Dendritic cell treated with granulocyte-macrophage colony-stimulating factor and Interleukin-4, amounts not matched to agents 40 ng/mL and 50 ng/mL, for 4 days (primary cell): ENCODE results near the gene OR1F1.
"Not testable (repeated sequence)": the region's sequence is repeated elsewhere in the genome, so short reads cannot be mapped to it uniquely, and the experiment has no call there.

Experiments
- H3K27ac Mint-ChIP-seq: one replicate; pipeline ENCODE4 v1.8.0; 2022; ENCODE audit warnings: mild to moderate bottlenecking, mixed read lengths
- H3K27me3 Mint-ChIP-seq: one replicate; pipeline ENCODE4 v1.8.0; 2022; ENCODE audit warnings: mild to moderate bottlenecking, mixed read lengths
- H3K36me3 Mint-ChIP-seq: one replicate; pipeline ENCODE4 v1.8.0; 2022; ENCODE audit warnings: low read depth, mixed read lengths
- H3K4me1 Mint-ChIP-seq: one replicate; pipeline ENCODE4 v1.8.0; 2022; ENCODE audit warnings: low read depth, mixed read lengths
- H3K4me3 Mint-ChIP-seq: one replicate; pipeline ENCODE4 v1.8.0; 2022; ENCODE audit warnings: mild to moderate bottlenecking, moderate library complexity, mixed read lengths
- H3K9me3 Mint-ChIP-seq: one replicate; pipeline ENCODE4 v1.8.0; 2022; ENCODE audit warnings: mixed read lengths
- intact Hi-C: fragments of 100-400 bp; cut with micrococcal nuclease; formaldehyde crosslinking; loops from one replicate; pipeline ENCODE4 v1.15.0; 2022

Gene OR1F1

GRCh38 chr16:3192476-3193019 is 4.5 kb downstream of the OR1F1 start:
- Mint-ChIP-seq H3K27me3 (peaks cover 96% of the 10 kb centered on the region), H3K4me3 (no peak overlapping the region), H3K9me3 (no peaks in the 10 kb centered on the region), H3K27ac (no peak overlapping the region), H3K4me1 (peaks cover 27% of the 10 kb centered on the region), H3K36me3 (peaks cover 4% of the 10 kb centered on the region)
- intact Hi-C loops: no loop called here

DNA sequence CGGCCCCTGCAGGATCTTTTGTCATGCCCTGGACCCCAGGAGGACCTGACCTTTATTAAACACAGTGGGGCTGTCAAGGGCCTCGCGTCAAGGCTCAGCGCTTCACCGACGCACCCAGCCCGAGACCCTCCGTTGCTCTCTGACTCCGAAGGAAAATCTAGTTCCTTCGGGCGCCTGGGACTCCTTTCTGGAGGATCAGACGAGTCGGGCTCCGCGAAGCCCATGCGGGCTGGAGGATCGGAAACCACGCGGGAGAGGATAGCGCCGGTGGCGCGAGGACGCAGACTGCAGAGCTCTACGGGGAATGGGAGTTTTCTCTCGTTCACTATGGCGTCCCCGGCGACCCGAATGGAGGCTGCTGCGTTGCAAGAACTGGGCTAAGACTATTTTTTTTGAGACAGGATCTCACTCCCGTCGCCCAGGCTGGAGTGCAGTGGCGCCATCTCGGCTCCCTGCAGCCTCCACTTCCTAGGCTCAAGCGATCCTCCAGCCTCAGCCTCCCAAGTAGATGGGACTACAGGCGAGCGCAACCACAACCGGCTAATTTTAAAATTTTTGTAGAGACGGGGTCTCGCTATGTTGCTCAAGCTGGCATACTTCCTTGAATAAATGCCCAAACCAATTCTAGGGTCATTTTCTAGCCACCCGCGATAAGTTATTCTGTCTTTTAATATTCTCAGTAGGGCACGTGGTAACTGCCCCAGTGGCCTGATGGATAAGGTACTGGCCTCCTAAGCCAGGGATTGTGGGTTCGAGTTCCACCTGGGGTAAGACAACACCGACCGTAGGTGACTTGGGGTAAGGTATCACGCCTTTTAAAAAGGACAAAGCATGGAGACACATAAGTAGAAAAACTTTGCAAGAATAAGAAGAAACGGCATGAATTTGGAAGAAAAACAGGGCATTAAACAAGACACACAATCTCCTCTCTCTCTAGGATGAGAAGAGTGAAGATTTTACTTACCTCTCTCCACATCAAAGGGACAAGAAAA is 5.5 kb downstream of the OR1F1 start:
- Mint-ChIP-seq H3K36me3 (peaks cover 4% of the 10 kb centered on the region), H3K27me3 (peaks cover 92% of the 10 kb centered on the region), H3K9me3 (no peaks in the 10 kb centered on the region), H3K4me1 (peaks cover 17% of the 10 kb centered on the region), H3K4me3 (no peak overlapping the region), H3K27ac (no peak overlapping the region)
- intact Hi-C loops: loop anchor here (2.0 kb wide), 1 partner anchor 31 kb away; no protein-coding TSS in a partner anchor

DNA sequence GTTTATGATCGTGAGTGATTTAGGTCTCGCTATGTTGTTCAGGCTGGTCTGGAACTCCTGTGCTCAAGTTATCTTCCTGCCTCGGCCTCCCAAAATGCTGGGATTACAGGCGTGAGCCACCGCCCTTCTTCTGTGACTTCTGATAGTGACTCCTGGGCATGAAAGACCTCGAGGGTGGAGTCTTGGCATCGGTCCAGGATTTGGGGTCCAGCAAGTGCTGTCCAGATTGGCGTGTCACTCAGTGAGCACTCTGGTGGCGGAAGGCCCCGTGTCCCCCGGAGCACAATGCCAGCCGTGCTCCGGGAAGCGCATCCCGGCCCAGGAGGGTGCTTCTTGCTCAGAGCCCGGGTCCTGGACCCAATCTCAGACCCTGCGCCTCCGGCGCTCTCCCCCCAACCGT is 6.8 kb downstream of the OR1F1 start:
- Mint-ChIP-seq H3K4me3 (no peak overlapping the region), H3K27me3 (peaks cover 86% of the 10 kb centered on the region), H3K4me1 (peaks cover 4% of the 10 kb centered on the region), H3K27ac (no peak overlapping the region), H3K36me3 (peaks cover 4% of the 10 kb centered on the region), H3K9me3 (no peaks in the 10 kb centered on the region)
- intact Hi-C loops: loop anchor here (2.0 kb wide), 1 partner anchor 32 kb away; no protein-coding TSS in a partner anchor

DNA sequence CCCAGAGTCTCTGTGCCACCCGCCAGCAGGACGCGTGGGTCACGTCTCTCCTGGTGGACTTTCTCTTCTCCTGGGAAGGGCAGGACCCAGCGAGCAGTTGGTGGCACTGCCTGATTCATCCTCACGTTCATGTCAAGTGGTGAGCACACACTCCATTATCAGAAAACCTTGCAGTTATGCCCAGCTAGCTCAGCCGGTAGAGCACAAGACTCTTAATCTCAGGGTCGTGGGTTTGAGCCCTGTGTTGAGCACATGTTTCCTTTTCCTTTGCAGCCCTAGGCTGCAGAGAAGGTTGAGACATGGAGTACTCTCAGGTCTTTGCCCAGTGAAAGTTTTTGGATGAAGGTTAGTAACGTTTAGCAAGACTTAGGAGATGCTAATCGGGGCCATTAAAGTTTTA is 8.0 kb downstream of the OR1F1 start:
- Mint-ChIP-seq H3K9me3 (no peaks in the 10 kb centered on the region), H3K27ac (no peak overlapping the region)

DNA sequence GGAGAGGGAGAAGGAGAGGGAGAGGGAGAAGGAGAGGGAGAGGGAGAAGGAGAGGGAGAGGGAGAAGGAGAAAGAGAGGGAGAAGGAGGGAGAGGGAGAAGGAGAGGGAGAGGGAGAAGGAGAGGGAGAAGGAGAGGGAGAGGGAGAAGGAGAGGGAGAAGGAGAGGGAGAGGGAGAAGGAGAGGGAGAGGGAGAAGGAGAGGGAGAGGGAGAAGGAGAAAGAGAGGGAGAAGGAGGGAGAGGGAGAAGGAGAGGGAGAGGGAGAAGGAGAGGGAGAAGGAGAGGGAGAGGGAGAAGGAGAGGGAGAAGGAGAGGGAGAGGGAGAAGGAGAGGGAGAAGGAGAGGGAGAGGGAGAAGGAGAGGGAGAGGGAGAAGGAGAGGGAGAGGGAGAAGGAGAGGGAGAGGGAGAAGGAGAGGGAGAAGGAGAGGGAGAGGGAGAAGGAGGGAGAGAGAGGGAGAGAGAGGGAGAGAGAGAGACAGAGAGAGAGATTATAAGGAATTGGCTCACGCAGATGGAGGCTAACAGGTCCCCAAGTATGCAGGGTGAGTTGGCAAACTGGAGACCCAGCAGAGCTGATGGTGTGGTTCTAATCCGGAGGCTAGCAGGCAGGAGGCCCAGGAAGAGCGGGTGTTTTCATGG is 9.8 kb downstream of the OR1F1 start:
- H3K27me3 Mint-ChIP-seq: peaks cover 72% of the 10 kb centered on the region
- H3K27ac Mint-ChIP-seq, intact Hi-C loops, H3K4me3 Mint-ChIP-seq, H3K9me3 Mint-ChIP-seq, H3K36me3 Mint-ChIP-seq, H3K4me1 Mint-ChIP-seq: not testable (repeated sequence)

More for the DNA sequence above, 8.0 kb downstream of the OR1F1 start:
- no peaks in the 10 kb centered on the region for H3K4me1 Mint-ChIP-seq
- intact Hi-C loops: loop anchor here (2.0 kb wide), 1 partner anchor 33 kb away; no protein-coding TSS in a partner anchor
- peaks cover 4% of the 10 kb centered on the region for H3K36me3 Mint-ChIP-seq
- H3K27me3 Mint-ChIP-seq: peaks cover 82% of the 10 kb centered on the region
- H3K4me3 Mint-ChIP-seq: no peak overlapping the region

DNA sequence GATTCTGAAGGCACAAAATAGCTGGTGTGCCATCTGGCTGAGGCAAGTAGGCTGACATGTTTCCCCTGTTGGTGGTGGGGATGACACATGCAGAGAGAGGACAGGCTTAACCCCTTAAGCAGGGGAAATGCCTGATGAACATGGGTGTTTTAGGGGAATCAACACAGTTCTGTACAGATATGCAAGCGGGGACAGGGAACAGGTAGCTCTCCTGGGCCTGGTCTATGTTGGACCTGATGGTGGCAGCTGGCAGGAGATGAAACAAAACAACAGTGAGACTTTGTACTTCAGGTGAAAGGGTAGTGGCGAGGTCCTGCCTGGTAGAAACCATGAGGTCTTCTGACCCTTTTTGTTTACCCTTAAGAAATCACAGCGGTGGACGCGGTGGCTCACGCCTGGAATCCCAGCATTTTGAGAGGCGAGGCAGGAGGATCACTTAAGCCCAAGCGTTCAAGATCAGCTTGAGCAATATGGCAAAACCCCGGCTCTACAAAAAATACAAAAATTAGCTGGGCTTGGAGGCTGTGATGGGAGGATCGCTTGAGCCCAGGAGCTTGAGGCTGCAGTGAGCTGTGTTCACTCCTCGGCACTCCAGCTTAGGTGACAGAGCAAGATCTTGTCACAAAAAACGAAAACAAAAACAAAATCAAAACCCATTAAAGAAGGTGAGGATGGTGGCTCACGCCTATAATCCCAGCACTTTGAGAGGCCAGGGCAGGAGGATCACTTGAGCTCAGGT is 10.5 kb downstream of the OR1F1 start:
- Mint-ChIP-seq H3K27me3 (peaks cover 72% of the 10 kb centered on the region), H3K4me1 (no peaks in the 10 kb centered on the region), H3K27ac (no peak overlapping the region), H3K4me3 (no peak overlapping the region), H3K9me3 (no peaks in the 10 kb centered on the region), H3K36me3 (no peaks in the 10 kb centered on the region)
- intact Hi-C loops: no loop called here

DNA sequence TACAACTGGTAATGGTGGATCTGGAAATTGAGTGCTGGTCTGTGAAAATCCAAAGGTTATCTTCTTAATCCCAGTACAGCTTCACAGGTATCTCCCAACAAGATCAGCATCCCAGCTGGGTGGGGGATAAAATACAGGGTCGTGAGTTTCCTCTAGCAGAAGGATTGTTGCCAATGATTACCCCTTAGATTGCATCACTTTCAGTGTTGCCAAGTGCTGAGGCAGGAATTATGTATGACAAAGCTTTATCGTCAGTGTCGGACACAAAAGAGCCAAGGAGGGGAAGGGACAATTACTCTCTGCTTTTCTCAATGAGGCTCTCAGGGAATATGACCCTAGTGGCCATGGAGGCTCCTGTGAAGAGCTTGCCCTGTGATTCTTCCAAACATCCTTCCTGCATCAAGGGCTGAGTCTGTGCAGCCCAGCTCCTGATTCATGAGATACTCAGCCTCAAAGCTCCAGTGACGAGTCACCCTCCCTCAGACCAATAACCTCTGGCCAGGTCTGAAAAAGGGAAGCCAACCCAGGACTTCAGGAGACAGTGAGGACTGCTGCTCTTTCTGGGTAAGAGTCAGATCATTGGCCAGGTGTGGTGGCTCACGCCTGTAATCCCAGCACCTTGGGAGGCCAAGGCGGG is 15.0 kb downstream of the OR1F1 start:
- no peak overlapping the region for H3K27ac Mint-ChIP-seq
- intact Hi-C loops: no loop called here

DNA sequence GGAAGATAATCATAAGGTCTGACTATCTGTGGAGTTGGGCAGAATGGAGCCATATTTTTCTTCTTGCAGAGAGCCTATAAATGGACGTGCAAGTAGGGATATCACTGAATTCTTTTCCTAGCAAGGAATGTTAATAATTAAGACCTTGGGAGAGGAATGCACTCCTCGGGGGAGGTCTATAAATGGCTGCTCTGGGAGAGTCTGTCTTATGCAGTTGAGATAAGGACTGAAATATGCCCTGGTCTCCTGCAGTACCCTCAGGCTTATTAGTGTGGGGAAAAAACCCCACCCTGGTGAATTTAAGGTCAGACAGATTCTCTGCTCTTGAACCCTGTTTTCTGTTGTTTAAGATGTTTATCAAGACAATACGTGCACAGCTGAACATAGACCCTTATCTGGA is 17.9 kb downstream of the OR1F1 start:
- H3K36me3 Mint-ChIP-seq, H3K4me1 Mint-ChIP-seq, H3K4me3 Mint-ChIP-seq, H3K27ac Mint-ChIP-seq, intact Hi-C loops: not testable (repeated sequence)
- H3K9me3 Mint-ChIP-seq: peaks cover 38% of the 10 kb centered on the region
- peaks cover 46% of the 10 kb centered on the region for H3K27me3 Mint-ChIP-seq

More for the DNA sequence above, 15.0 kb downstream of the OR1F1 start:
- H3K4me3 Mint-ChIP-seq: no peak overlapping the region
- peaks cover 5% of the 10 kb centered on the region for H3K36me3 Mint-ChIP-seq
- peaks cover 49% of the 10 kb centered on the region for H3K27me3 Mint-ChIP-seq
- H3K4me1 Mint-ChIP-seq: no peaks in the 10 kb centered on the region
- H3K9me3 Mint-ChIP-seq: peaks cover 38% of the 10 kb centered on the region

DNA sequence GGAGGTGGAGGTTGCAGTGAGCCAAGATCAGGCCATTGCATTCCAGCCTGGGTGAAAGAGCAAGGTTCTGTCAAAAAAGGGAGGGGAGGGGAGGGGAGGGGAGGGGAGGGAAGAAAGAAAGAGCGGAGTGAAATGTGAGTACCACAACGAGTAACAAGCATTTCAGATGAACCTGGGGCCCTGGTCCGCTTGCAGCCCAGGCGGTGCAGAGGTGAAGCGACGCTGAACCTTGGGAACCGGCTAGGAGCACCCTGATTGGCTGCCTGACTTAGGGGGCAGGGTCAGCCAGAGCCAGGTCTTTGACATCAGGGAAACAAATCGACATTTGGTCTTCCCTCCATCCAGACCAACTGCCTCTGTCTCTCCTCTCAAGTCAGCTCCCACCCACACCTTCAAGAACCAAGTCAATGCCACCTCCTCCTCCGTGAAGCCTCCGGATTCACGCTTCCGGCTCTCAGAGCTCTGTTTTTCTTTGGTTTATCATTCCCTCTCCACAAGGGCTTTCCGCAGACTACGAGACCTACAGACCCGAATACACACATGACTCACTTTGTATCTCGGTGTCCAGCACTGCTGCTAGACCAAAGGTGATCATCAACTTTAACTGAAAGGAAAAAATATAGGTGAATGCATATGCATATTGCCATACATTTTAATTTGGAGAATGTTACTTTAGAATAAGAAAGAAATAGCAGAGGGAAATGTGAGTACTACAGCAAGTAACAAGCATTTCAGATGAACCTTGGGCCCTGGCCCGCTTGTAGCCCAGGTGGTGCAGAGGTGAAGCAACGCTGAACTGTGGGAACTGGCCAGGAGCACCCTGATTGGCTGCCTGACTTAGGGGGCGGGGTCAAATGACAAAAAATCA is 19.3 kb downstream of the OR1F1 start:
- H3K27me3 Mint-ChIP-seq: peaks cover 48% of the 10 kb centered on the region
- no peaks in the 10 kb centered on the region for H3K4me1 Mint-ChIP-seq
- H3K36me3 Mint-ChIP-seq: peaks cover 5% of the 10 kb centered on the region
- intact Hi-C loops: no loop called here
- peaks cover 46% of the 10 kb centered on the region for H3K9me3 Mint-ChIP-seq
- H3K27ac Mint-ChIP-seq: no peak overlapping the region
- no peak overlapping the region for H3K4me3 Mint-ChIP-seq

GRCh38 chr16:3212006-3212405 is 24.0 kb downstream of the OR1F1 start:
- H3K27me3 Mint-ChIP-seq: peaks cover 53% of the 10 kb centered on the region
- H3K9me3 Mint-ChIP-seq: peaks cover 26% of the 10 kb centered on the region
- H3K27ac Mint-ChIP-seq: no peak overlapping the region
- no peaks in the 10 kb centered on the region for H3K36me3 Mint-ChIP-seq
- H3K4me1 Mint-ChIP-seq: peaks cover 19% of the 10 kb centered on the region
- H3K4me3 Mint-ChIP-seq: no peak overlapping the region
- intact Hi-C loops: no loop called here

GRCh38 chr16:3212567-3212966 is 24.6 kb downstream of the OR1F1 start:
- Mint-ChIP-seq H3K4me1 (peaks cover 19% of the 10 kb centered on the region), H3K9me3 (peaks cover 20% of the 10 kb centered on the region)
- intact Hi-C loops: no loop called here

GRCh38 chr16:3214904-3215600 is 27.0 kb downstream of the OR1F1 start:
- intact Hi-C loops: no loop called here
- Mint-ChIP-seq H3K4me1 (peaks cover 19% of the 10 kb centered on the region), H3K27ac (no peak overlapping the region), H3K36me3 (no peaks in the 10 kb centered on the region), H3K9me3 (peaks cover 17% of the 10 kb centered on the region), H3K27me3 (peaks cover 41% of the 10 kb centered on the region), H3K4me3 (no peak overlapping the region)

More at GRCh38 chr16:3212567-3212966, 24.6 kb downstream of the OR1F1 start:
- peaks cover 53% of the 10 kb centered on the region for H3K27me3 Mint-ChIP-seq
- H3K36me3 Mint-ChIP-seq: no peaks in the 10 kb centered on the region
- no peak overlapping the region for H3K27ac Mint-ChIP-seq
- no peak overlapping the region for H3K4me3 Mint-ChIP-seq
